Measurements from ENCODE around the gene RNF182. TPM values are rescaled to one million over a fixed set of nuclear protein-coding genes. Genes with fewer than 3 reads are reported as not detected.

The RNF182 gene
- polyA plus RNA-seq, 2 of the 4 experiments (the other 2 are of a cell fraction), result 2.5 to 4.9 TPM

DNA sequence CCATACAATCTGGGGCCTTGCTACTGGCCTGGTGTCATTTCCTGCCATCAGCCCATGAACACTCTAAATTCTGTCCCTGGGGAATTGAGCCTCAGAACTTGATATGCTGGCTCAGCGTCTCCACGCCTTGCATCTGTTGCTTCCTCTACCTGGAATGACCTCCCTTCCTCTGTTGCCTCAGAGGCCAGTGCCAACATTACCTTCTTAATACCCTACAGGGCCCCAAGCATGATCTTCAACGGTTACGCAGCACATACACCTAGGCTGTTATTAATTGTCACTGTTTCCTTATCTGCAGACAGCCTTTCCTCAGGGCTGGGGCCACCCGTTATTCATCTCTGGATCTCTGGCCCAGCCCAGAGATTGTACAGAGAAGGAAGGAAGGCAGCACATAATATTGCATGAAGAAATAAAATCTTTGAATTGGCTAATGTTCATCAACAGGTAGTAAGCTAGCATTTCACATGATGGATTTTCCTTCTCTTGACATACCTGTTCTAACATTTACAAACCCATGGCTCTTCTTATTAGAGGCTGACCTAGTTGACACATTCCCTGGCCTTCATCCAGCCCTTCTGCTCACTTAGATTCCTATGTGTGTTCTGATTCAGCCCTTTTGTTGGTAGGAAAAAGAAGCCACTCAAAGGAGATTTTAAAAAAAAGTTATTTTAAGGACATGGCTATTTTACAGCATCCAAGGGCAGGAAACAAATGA lies 8.4 kb upstream of the RNF182 start:
- no peak overlapping the region for H3K27ac ChIP-seq
- ChIA-PET CTCF (interaction anchor here (1.3 to 13.3 kb wide), 3 partner anchors 8 to 151 kb away, joined by 3 to 186 read pairs (median 3); no protein-coding TSS in a partner anchor), POLR2A (no interaction called here)
- DNase-seq (ENCODE audit: low read depth in 1 of 2, low spot score in 1 of 2) (no peak), ATAC-seq (no peak), FAIRE-seq (no peak)
- 87% methylated on average over 5 of the region's 5 CpGs for WGBS (ENCODE audit: missing lambda C conversion rate)
- H3K4me2 ChIP-seq, result no peak overlapping the region
- no peak overlapping the region for H3K4me3 ChIP-seq
- no peaks in the 10 kb centered on the region for H3K9me3 ChIP-seq
- peaks cover 6% of the 10 kb centered on the region; the same call in 1 of the 3 replicates for H3K4me1 ChIP-seq
- TF ChIP-seq JUN (IDR thresholded peaks at IDR 0.05) (no peak), CHD2 (IDR thresholded peaks at IDR 0.05; ENCODE audit: low read length, partially characterized antibody) (no peak), CEBPB (IDR thresholded peaks at IDR 0.05) (no peak)

DNA sequence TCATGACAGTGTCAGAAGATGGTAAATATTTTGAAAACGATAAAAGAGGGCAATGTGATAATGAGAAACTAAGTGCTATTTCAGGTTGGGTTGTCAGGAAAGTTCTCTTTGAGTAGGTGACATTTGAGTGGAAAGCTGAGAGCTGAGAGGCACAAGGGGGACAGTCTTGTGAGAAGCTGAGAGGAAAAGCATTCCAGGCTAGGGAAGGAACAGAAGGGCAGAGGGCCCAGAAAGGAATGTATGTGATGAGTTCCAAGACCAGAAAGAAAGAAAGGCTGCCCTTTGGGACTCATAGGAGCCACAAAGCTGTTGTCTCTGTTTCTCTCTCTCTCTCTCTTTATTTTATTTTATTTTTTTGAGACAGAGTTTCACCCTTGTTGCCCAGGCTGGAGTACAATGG lies 7.6 kb upstream of the RNF182 start:
- ChIA-PET CTCF (interaction anchor here (1.3 to 13.3 kb wide), 3 partner anchors 9 to 150 kb away, joined by 3 to 186 read pairs (median 3); no protein-coding TSS in a partner anchor), POLR2A (no interaction called here)
- no peak overlapping the region for H3K27ac ChIP-seq
- no peak for ATAC-seq
- WGBS (ENCODE audit: missing lambda C conversion rate), result 45% methylated on average over 1 of the region's 1 CpG
- no peak for DNase-seq (ENCODE audit: low read depth in 1 of 2, low spot score in 1 of 2)
- H3K4me3 ChIP-seq, result no peak overlapping the region
- no peak for FAIRE-seq
- H3K4me2 ChIP-seq, result no peak overlapping the region
- H3K9me3 ChIP-seq, result no peaks in the 10 kb centered on the region
- H3K4me1 ChIP-seq, result peaks cover 6% of the 10 kb centered on the region; the same call in 1 of the 3 replicates
- TF ChIP-seq MAFK (IDR thresholded peaks at IDR 0.05; ENCODE audit: partially characterized antibody) (no peak), CBX8 (IDR thresholded peaks at IDR 0.05) (no peak), JUN (IDR thresholded peaks at IDR 0.05) (no peak), ZNF302 (CRISPR knock-in tag; IDR thresholded peaks at IDR 0.05) (no peak), RCOR1 (IDR thresholded peaks at IDR 0.05; ENCODE audit: low read depth, low read length) (no peak), TP53 (CRISPR knock-in tag; IDR thresholded peaks at IDR 0.05) (no peak), HOXB13 (CRISPR knock-in tag; IDR thresholded peaks at IDR 0.05; ENCODE audit: low read depth) (no peak), NR3C1 (IDR thresholded peaks at IDR 0.05) (no peak), RAD21 (conservative IDR thresholded peaks at IDR 0.05 in 1 of 2, IDR thresholded peaks at IDR 0.05 in 1 of 2) (no peak)
- TF ChIP-seq, protein P1, sequence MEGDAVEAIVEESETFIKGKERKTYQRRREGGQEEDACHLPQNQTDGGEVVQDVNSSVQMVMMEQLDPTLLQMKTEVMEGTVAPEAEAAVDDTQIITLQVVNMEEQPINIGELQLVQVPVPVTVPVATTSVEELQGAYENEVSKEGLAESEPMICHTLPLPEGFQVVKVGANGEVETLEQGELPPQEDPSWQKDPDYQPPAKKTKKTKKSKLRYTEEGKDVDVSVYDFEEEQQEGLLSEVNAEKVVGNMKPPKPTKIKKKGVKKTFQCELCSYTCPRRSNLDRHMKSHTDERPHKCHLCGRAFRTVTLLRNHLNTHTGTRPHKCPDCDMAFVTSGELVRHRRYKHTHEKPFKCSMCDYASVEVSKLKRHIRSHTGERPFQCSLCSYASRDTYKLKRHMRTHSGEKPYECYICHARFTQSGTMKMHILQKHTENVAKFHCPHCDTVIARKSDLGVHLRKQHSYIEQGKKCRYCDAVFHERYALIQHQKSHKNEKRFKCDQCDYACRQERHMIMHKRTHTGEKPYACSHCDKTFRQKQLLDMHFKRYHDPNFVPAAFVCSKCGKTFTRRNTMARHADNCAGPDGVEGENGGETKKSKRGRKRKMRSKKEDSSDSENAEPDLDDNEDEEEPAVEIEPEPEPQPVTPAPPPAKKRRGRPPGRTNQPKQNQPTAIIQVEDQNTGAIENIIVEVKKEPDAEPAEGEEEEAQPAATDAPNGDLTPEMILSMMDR (IDR thresholded peaks at IDR 0.05), result no peak
- TF ChIP-seq, protein P2, sequence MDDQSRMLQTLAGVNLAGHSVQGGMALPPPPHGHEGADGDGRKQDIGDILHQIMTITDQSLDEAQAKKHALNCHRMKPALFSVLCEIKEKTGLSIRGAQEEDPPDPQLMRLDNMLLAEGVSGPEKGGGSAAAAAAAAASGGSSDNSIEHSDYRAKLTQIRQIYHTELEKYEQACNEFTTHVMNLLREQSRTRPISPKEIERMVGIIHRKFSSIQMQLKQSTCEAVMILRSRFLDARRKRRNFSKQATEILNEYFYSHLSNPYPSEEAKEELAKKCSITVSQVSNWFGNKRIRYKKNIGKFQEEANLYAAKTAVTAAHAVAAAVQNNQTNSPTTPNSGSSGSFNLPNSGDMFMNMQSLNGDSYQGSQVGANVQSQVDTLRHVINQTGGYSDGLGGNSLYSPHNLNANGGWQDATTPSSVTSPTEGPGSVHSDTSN (IDR thresholded peaks at IDR 0.05), result no peak

DNA sequence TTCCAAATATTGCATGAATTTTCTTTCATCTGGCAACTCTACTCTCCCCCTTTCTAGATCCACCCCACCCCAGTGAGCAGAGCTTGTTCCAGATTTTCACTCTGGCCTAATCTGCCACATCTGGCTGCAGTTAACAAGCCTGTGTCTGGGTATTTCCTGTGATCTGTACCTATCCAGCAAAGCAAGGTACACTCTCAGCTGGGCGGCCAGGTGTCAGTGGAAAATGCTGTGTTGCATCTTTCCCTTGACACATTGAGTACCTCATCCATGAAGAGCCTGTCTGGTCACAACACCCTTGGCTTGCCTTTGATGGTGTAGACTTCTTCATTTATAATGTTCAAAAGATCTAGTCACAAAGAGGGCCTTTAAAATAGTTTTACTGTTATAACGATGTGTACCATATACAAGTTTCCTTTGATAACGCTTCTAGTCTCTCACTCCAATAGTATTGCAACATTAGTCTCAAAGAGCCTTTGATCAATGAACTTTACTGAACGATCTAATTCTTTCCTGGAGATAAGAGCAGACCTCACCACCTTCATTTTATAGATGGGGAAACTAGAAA lies 6.0 kb upstream of the RNF182 start:
- ATAC-seq (no peak), DNase-seq (ENCODE audit: low read depth in 1 of 2, low spot score in 1 of 2) (no peak), FAIRE-seq (no peak)
- Histone ChIP-seq H3K4me2 (no peak overlapping the region), H3K27ac (no peak overlapping the region), H3K9me3 (no peaks in the 10 kb centered on the region), H3K4me3 (no peak overlapping the region), H3K4me1 (0 out of 3 replicates have a peak, but pooled peaks cover 2% of the 10 kb centered on the region)
- ChIA-PET CTCF (interaction anchor here (2.3 to 2.9 kb wide), 2 partner anchors 8 to 148 kb away, joined by 10 to 11 read pairs; no protein-coding TSS in a partner anchor), POLR2A (no interaction called here)
- TF ChIP-seq CHD2 (IDR thresholded peaks at IDR 0.05; ENCODE audit: low read length, partially characterized antibody) (no peak), FOSL2 (IDR thresholded peaks at IDR 0.05) (no peak), FOSL2 (CRISPR knock-in tag; IDR thresholded peaks at IDR 0.05) (no peak), NR3C1 (IDR thresholded peaks at IDR 0.05) (no peak), RAD21 (conservative IDR thresholded peaks at IDR 0.05 in 1 of 2, IDR thresholded peaks at IDR 0.05 in 1 of 2) (no peak), KDM5A (IDR thresholded peaks at IDR 0.05) (no peak), FOSB (CRISPR knock-in tag; IDR thresholded peaks at IDR 0.05) (no peak), RCOR1 (IDR thresholded peaks at IDR 0.05; ENCODE audit: low read depth, low read length) (no peak)
- TF ChIP-seq, protein P3, sequence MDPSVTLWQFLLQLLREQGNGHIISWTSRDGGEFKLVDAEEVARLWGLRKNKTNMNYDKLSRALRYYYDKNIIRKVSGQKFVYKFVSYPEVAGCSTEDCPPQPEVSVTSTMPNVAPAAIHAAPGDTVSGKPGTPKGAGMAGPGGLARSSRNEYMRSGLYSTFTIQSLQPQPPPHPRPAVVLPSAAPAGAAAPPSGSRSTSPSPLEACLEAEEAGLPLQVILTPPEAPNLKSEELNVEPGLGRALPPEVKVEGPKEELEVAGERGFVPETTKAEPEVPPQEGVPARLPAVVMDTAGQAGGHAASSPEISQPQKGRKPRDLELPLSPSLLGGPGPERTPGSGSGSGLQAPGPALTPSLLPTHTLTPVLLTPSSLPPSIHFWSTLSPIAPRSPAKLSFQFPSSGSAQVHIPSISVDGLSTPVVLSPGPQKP (IDR thresholded peaks at IDR 0.05; ENCODE audit: low read depth, low read length), result no peak
- 69% methylated on average over 4 of the region's 4 CpGs for WGBS (ENCODE audit: missing lambda C conversion rate)

Data from A549 (cell line).